HG03135 (cell line): ENCODE data around the gene DNAAF5.
"Not testable (repeated sequence)": the region's sequence is repeated elsewhere in the genome, so short reads cannot be mapped to it uniquely, and the experiment has no call there.

ENCODE experiments used
- ATAC-seq: cut with Tn5 transposase; IDR thresholded peaks from one replicate; pipeline ENCODE4 v1.9.1; 2021; ENCODE audit warnings: mild to moderate bottlenecking, moderate library complexity; ENCODE audit not compliant: unreplicated experiment

The DNAAF5 gene

GRCh38 chr7:780081-780480 lies 53.6 kb downstream of the DNAAF5 start:
- ATAC-seq = no peak

- ATAC-seq = no peak
Observed at GRCh38 chr7:780516-780915, 54.0 kb downstream of the DNAAF5 start.

DNA sequence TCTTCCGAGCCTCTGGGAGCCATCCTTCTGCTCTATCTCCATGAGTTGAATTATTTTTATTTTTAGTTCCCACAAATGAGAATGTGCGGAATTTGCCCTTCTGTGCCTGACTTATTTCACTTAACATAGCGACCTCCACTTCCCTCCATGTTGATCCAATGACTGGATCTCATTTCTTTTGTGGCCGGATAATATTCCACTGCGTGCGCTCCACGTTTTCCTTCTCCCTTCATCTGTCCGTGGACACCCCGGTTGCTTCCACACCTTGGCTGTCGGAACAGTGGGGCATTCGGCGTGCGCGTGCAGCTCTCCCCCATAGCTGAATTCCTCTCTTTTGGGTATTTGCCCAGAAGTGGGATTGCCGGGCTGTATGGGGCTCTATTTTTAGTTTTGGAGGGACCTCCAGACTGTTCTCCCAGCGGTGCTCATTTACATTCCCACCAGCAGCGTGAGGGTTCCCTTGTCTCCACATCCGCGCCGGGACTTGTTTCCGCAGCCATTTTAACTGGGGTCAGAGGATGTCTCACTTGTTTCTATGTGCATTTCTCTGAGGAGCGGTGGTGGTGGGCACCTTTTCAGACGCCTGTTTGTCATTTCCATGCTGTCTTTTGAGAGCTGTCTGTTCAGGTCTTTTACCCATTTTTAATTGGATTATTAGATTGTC lies 54.8 kb downstream of the DNAAF5 start:
- ATAC-seq = no peak

DNA sequence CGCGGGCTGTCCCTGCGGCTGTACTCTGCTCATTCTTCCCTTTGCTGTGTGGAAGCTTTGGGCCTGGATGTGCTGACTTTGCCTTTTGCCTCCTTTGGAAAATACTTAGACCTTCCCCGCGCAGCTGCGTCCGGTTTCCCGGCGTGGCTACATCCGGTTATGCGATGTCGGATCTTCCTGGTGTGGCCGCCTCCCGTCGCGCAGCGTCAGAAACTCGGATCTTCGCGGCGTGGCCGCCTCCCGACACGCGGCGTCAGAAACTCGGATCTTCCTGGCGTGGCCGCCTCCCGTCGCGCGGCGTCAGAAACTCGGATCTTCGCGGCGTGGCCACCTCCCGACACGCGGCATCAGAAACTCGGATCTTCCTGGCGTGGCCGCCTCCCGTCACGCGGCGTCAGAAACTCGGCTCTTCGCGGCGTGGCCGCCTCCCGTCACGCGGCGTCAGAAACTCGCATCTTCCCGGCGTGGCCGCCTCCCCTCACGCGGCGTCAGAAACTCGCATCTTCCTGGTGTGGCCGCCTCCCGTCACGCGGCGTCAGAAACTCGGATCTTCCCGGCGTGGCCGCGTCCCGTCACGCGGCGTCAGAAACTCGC lies 55.5 kb downstream of the DNAAF5 start:
- ATAC-seq = no peak

DNA sequence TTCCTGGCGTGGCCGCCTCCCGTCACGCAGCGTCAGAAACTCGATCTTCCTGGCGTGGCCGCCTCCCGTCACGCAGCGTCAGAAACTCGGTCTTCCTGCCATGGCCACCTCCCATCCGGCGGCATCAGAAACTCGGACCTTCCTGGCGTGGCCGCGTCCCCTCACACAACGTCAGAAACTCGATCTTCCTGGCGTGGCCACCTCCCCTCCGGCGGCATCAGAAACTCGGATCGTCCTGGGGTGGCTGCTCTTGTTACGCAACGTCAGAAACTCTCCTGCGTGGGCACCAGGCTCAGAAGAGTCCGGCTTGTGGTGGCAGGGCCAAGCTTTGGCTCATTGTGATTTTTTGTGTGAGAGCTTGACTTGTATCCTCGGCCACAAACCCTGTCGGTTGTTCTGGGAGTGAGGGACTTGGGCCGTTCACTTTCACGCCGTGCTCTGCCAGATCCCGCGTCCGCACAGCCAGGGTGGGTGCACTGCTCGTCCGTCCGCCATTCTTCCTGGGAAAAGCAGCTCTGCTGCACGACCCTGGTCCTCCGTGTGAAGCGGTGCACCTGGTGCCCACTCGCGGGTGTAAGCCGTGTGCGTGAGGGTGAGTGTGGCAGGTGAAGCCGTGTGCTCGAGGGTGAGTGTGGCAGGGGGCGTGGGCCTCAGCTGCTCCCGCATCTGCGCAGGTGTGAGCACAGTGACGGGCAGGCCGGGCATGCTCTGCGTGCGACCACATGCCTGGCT lies 56.4 kb downstream of the DNAAF5 start:
- no peak for ATAC-seq

- no peak for ATAC-seq
Observed at GRCh38 chr7:783556-784490, 57.3 kb downstream of the DNAAF5 start.

DNA sequence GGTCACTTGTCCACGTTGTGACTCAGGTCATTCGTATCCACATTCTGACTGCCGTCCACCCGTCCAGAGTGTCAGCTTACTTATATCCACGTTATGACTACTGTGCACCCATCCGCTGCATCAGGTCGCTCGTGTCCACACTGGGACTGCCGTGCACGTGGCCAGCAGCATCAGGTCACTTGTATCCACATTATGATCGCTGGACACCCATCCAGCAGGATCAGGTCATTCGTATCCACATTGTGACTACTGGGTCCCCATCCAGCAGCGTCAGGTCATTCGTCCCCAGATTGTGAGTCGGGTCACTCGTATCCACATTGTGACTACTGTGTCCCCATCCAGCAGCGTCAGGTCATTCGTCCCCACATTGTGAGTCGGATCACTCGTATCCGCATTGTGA lies 58.5 kb downstream of the DNAAF5 start:
- ATAC-seq = no peak

DNA sequence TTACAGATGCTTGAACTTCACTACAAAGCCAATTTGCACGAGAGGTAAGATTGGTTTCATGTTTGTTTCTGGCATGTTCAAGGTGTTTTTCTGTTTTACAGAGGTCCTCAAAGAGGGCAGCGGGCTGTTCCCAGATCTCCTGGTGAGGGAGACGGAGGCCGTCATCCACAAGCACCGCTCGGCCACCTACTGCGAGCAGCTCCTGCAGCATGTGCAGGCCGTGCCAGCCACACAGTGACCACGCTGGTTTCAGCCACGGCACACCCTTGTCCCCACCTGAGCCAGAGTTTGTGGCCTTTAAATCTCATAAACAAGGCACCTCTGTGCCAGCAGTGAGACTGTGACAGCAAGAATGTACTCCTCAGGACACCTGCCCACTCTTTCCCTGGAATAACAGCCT lies 58.9 kb downstream of the DNAAF5 start:
- no peak for ATAC-seq

GRCh38 chr7:786472-787255 lies 60.2 kb downstream of the DNAAF5 start:
- ATAC-seq = no peak

DNA sequence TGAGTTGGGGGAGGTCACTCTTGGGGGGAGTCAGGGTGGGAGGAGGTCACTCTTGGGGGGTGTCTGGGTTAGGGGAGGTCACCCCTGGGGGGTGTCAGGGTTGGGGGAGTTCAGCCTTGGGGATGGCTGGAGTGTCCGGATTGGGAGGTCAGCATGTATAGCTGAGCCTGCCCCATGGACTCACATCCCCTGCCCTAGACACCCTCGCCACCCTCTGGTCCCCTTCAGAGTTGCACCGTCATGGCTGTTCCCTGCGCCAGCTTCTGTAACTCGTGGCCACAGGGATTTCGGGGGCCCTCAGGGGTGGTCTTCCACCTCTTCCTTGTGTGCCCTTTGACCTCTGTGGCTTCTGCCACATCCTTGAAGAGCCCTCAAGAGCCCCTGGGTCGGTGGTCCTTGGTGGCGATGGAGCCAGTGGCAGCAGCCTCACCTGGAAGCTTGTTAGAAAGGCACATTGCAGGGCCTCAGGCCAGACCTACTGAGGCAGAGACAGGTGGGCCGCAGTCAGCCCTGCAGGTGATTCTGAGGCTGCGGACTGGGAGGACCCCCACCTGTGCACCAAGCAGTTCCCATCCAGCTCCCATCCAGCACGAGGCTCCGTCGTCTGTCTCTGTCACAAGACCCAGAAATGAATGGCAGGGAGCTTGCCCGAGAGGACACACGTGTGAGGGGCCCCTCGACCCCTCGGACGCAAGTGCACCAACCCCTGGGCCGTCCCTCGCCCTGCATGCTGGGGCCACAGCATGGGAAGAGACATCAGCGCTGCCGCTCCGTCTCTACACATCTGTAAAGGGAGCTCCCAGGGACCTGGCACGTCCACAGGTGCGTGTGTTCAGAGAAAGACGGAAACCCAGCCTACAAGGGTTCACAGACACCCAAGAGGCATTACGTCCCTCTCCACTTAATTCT lies 61.1 kb downstream of the DNAAF5 start:
- ATAC-seq = no peak

DNA sequence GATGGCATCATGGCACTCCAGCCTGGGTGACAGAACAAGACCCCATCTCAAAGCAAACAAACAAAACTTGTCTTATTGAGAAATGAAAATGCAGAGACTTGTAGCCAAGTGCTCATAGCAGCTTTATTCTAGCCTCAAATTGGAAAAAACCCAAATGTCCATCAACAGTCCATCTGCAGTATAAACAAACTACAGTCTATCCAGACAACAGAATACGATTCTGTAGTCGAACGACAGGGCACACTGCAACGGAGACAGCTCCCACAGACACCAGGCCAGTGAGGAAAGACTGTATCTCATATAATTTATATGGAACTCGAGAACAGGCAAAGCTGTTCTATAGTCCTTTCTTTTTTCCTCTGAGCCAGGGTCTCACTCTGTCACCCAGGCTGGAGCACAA lies 65.0 kb downstream of the DNAAF5 start:
- ATAC-seq = no peak

DNA sequence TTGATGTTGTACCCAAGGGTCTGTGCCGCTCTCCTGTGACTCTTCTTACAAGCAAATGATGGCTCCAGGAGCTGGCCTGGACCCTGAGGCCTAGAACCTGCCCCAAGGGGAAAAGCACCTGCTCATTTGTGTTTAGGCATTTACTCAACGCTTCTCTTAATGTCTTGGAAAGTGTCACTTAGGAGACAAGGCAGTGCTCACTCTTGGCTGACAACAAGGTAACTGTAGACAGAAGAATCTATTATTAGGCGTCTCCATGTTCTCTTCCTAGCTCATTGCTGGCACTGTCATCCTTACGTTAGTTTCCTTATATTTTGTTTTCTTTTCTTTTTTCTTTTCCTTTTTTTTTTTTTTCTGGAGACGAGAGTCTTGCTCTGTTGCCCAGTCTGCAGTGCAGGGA lies 67.7 kb downstream of the DNAAF5 start:
- ATAC-seq = no peak

DNA sequence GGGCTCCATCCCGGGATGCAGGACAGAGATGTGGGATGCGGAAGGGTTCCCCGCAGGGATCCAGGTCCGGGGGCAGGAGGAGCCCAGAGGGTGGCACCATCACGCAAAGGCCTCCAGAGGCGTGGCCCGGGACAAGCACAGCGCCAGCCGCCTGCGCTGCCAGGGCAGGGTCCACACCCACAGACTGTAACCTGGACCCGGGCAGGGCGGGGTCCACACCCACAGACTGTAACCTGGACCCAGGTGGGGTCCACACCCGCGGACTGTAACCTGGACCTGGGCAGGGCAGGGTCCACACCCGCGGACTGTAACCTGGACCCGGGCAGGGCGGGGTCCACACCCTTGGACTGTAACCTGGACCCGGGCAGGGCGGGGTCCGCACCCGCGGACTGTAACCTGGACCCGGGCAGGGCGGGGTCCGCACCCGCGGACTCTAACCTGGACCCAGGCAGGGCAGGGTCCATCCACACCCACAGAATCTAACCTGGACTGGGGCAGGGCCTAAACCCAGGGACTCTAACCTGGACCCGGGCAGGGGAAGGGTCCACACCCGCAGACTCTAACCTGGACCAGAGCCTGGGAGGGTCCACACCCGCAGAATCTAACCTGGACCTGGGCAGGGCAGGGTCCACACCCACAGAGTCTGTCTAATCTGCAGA lies 68.3 kb downstream of the DNAAF5 start:
- no peak for ATAC-seq

DNA sequence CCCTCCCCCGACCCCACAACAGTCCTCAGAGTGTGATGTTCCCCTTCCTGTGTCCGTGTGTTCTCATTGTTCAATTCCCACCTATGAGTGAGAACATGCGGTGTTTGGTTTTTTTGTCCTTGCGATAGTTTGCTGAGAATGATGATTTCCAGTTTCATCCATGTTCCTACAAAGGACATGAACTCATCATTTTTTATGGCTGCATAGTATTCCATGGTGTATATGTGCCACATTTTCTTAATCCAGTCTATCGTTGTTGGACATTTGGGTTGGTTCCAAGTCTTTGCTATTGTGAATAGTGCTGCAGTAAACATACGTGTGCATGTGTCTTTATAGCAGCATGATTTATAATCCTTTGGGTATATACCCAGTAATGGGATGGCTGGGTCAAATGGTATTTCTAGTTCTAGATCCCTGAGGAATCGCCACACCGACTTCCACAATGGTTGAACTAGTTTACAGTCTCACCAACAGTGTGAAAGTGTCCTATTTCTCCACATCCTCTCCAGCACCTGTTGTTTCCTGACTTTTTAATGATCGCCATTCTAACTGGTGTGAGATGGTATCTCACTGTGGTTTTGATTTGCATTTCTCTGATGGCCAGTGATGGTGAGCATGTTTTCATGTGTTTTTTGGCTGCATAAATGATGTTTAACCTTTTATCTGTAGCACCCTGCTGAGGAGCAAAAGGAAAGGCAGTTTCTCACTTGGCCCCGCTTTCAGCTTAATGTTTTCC lies 70.1 kb downstream of the DNAAF5 start:
- ATAC-seq = not testable (repeated sequence)

GRCh38 chr7:798921-799470 lies 72.5 kb downstream of the DNAAF5 start:
- no peak for ATAC-seq

GRCh38 chr7:800692-801091 lies 74.2 kb downstream of the DNAAF5 start:
- no peak for ATAC-seq

- not testable (repeated sequence) for ATAC-seq
Observed at GRCh38 chr7:801351-801750, 74.9 kb downstream of the DNAAF5 start.

DNA sequence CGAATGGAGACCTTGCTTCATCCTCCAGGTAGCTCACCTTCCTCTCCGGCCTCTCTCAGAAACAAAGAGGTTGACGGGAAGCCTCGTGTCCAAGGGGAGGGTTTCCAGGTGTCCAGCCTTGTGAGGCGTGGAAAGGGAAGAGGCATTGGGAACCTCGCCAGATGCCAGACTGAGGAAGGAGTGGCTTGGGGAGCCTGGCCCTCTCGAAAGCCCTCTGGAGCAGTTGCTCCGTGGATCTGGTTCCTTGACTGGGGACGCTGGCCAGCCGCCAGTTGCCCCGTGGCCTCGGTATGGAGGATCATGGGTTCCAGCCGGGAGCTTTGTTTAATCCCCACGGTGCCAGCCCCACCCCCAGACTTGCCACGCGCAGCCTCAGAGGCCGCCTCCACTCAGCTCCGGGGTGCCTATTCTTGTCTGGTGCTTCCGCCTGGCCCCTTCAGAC lies 75.5 kb downstream of the DNAAF5 start:
- no peak for ATAC-seq
